Limb (tissue), 2 donors: ENCODE data around the gene COQ9.
"Not testable (repeated sequence)": the region's sequence is repeated elsewhere in the genome, so short reads cannot be mapped to it uniquely, and the experiment has no call there.

Experiments used
- DNase-seq, 2 donors: peaks; one replicate each; pipeline ENCODE4 v3.0.0-alpha.2; 2016; ENCODE audit errors: extremely low spot score in 2 of 2

Gene COQ9

DNA sequence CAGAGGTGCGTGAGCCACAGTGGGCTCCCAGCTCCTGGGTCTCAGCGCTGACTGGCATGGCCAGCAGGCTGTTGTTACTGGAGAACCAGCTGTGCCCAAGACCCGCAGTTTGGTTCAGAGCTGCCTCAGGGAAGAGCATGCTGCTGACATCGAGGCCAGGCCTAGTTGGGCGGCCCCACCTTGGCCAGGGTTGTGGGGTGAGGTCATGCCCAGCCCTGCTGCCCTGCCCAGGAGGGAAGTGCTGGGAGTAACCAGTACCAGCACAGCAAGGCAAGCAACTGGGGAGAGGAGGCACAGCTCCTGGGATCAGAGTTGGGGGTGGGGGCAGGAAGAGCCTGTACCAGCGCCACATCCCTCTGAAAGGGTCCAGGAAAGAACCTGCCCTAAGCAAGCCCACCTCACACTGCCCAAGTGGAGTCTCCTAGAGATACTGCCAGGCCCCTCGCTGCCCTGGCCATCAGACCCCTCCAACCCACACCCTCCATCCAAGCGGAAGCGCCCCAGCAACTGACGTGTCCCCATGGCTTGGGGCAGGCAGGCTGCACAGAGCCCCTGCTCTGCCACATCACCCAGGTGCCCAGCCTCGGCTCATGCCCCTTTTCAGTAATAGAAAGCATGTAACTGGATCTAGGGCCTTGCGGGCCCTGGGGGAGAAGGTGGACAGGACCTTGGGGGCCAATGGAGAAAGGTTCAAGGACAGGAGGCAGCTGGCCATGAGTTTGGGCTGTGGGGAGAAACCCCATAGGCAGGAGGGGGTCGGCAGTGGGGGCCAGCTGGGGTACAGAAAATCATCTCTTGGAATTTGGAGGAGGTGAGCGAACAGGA, 38.0 kb downstream of the COQ9 start:
- no peak for DNase-seq

DNA sequence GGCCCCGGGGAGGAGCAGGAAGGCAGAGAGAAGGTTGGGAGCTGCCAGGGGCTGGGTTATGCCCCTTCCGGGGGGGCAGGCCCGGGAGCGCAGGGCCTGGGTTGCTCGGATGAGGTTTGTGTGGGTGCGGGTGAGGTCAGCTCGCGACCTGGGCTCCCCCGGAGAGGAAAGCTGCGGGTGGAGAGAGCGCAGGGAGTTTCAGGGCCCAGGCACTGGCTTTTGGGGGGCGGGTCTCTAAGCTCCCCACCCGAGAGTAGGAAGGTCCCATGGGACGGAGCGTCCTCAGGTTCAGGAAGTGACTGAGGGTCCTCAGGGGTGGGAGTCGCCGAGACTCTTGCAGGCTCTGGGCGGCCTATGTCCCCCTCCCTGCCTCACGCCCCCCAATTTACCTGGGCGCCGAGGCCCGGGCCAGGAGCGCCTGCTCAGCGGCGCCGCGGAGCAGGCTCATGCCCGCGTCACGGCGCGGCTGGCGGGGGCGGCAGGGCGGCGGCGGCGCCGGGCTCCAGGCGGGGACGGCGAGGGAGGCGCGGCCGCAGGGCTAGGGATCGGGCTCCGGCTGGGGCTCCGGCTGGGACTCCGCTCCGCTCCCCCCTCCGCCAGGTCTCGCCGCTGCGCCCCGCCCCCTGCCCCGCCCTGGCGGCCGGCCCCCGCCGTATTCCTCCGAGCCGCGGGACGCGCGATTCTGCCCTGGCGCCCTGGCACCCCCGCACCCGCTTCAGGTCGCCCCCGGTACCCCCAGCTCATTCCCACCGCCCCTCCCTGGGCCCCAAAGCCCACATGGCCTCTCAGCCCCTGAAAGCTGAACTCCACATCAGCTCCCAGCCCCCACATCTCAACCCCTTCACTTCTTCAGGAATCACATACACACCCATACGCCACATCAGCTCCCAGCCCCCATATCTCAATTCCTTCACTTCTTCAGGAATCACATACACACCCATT, 38.9 kb downstream of the COQ9 start, which contains the start of gene DOK4:
Gene DOK4, minus strand, starts transcription at position 578 of the 942 bp plus-strand sequence. CDS start 6,986 bp downstream, outside the sequence.
- peak; percentile 81 to 90 for DNase-seq

DNA sequence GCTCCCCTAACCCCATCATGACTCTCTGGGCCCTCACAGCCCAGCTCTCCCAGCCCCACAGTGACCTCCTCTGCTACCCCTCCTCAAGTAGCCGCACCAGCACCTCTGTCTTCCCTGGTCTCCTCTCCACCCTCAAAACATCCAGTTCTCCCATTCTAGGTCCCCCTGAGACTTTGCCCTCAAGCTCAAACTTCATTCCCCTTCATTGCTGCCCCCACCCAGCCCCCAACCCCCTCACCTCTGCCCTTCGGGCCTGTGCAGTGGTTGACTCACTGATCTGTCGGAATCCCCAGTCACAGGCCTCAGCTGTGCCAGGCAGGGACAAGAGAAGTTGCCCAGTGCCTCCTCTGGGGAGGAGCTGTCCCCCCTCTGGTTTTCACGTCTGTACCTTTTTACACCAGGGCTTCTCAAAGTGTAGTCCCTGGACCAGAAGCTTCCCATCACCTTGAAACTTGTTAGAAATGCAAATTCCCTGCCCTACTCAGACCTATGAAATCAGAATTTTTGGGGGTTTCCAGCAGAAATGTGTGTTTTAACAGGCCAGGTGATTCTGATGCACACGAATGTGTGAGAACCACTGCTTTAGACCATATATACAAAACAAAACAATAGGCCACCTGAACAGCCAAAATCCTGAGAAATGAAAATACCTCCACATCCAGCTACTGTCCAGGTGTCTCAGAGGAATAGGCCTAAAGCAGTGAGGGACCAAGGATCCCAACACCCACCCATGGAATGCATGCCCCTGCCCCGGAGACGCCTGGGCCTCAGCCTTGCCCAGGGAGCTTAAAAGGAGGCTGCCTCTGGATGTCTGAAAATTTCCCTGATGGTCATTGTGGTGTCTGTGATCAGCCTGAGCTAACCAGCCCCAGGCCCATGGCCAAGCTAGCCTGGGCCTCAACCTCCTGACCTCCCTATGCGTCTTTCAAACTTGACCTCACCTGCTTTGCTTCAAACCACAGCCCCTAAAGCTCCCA, 39.9 kb downstream of the COQ9 start:
- DNase-seq, result no peak

- no peak for DNase-seq
Measured at GRCh38 chr16:57489229-57489628, 42.0 kb downstream of the COQ9 start.

GRCh38 chr16:57493767-57494166, 46.5 kb downstream of the COQ9 start:
- no peak for DNase-seq

DNA sequence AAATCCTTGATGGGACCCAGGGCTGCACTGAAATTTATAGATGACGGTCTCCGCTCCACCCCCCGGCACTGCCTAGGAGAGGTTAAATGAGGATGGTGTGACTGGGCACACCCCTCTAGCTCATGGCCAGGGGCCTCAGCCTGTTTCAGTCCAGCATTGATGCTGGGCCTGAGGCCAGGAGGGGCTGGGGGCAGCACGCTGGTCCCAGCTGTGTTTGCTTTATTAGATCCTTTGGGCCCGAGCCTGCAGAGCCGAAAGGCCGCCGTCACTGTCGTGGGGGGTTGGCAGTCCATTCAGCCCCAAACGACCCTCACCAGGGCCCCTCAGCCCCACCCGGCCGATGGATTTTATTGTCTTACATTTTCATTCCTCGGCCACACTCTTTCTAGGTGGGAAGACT, 49.8 kb downstream of the COQ9 start:
- DNase-seq, result no peak

- DNase-seq, result no peak
Measured at GRCh38 chr16:57498031-57498430, 50.8 kb downstream of the COQ9 start.

DNA sequence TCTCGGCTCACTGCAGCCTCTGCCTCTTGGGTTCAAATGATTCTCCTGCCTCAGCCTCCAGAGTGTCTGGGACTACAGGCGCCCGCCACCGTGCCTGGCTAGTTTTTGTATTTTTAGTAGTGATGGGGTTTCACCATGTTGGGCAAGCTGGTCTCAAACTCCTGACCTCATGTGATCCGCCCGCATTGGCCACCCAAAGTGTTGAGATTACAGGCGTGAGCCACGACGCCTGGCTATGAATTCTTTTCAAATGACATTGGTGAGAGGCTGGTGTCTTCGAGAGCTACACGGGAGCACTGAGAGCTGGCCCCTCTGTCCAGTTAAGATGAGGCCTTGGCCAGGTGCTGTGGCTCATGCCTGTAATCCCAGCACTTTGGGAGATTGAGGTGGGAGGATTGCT, 52.7 kb downstream of the COQ9 start:
- not testable (repeated sequence) for DNase-seq

DNA sequence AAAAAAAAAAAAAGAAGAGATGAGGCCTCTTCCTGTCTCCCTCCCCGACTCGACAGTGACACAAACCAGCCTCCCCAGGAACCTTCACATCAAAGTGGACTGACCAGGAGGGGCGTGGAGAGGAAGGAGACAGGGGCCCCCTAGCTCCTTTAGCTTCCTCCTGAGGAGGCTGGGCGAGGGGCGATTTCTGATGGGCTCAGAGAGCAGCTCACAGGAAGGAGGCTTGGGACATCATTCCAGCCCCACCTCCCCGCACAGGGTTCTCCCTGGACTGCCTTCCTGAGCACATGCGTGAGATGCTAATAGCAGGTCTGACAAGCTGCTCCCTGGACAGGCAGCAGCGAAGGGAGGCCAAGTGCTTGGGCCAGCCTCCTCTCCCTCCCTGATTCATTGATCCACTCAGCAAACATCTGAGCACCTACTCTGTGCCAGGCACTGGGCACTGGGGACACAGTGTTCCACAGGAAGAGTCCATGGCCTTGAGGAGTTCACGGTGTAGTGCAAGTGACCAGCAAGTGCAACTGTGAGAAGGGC, 53.4 kb downstream of the COQ9 start:
- DNase-seq, result no peak

DNA sequence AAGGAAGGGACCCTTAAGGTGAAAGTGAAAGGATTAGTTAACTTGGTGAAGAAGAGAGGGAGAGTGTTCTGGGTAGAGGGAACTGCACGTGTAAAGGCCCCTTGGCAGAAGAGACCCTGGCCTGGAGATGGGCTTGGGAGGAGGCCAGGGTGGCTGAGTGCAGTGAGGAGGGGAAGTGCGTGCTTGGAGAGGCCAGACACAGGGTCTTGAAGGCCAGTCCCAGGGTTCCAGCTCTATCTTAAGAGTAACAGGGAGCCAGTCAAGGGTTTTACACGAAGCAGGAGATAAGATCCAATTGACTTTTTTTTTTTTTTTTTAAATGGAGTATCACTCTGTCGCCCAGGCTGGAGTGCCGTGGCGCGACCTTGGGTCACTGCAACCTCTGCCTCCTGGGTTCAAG, 54.2 kb downstream of the COQ9 start:
- no peak for DNase-seq

GRCh38 chr16:57502048-57502775, 54.9 kb downstream of the COQ9 start:
- DNase-seq, result no peak

- no peak for DNase-seq
Measured at GRCh38 chr16:57503366-57503765, 56.1 kb downstream of the COQ9 start.

DNA sequence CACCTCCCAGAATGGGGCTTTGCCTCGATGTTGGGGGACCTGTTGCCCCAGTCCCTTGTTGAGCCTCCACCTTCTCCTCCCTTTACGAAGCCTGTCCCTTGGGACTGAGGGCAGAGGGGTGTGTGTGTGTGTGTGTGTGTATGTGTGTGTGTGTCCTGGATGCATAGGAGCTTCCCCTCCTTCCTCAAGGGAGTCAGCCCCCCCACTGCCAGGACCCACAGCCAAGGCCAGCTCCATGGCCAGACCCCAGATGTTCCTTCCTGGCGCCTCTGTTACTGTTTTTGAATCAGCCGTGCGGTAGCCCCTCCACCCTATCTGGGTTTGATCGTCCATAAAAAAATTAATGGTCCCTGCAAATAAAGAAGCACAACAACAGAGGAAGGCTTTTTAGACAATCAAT, 56.7 kb downstream of the COQ9 start:
- no peak for DNase-seq

GRCh38 chr16:57504491-57504890, 57.2 kb downstream of the COQ9 start:
- DNase-seq, result no peak

GRCh38 chr16:57505169-57505568, 57.9 kb downstream of the COQ9 start:
- DNase-seq, result no peak

GRCh38 chr16:57507136-57508034, 60.1 kb downstream of the COQ9 start:
- peak in 1 of 2 donors; percentile 59 for DNase-seq

- no peak for DNase-seq
Measured at GRCh38 chr16:57508035-57508425, 60.8 kb downstream of the COQ9 start.

- no peak for DNase-seq
Measured at GRCh38 chr16:57509231-57509923, 62.1 kb downstream of the COQ9 start.
